GM21367 (cell line): ENCODE measurements around the gene SLC16A7.

ENCODE experiments used
- ATAC-seq: cut with Tn5 transposase; IDR thresholded peaks from one replicate; pipeline ENCODE4 v1.9.1; 2021; ENCODE audit not compliant: unreplicated experiment

SLC16A7 gene

GRCh38 chr12:59833408-59833807, 237.6 kb downstream of the SLC16A7 start:
- no peak for ATAC-seq

- ATAC-seq = peak; percentile 59
These were observed 239.0 kb downstream of the SLC16A7 start for GRCh38 chr12:59834659-59835474.
